Measurements from ENCODE around the gene SELE. TPM values are rescaled to one million over a fixed set of nuclear protein-coding genes. Genes with fewer than 3 reads are reported as not detected.
"Not testable (repeated sequence)": the region's sequence is repeated elsewhere in the genome, so short reads cannot be mapped to it uniquely, and the experiment has no call there.

Gene SELE
- total and polyA plus RNA-seq, 2 donors (not counting 1 experiment from before 2014, with no cell fraction given) = not detected

GRCh38 chr1:169724168-169724567, 9.7 kb downstream of the SELE start:
- no peak overlapping the region for H2AFZ ChIP-seq (ENCODE audit: low read length)
- no peak overlapping the region for H3K4me3 ChIP-seq (replicated peaks in 1 of 4; ENCODE audit: control extremely low read depth in 1 of 4, insufficient read depth in 1 of 4, low read depth in 3 of 4, low read length in 4 of 4)
- no peak for DNase-seq (ENCODE audit: low read depth in 2 of 2)
- no peaks in the 10 kb centered on the region for H4K20me1 ChIP-seq (ENCODE audit: control insufficient read depth, extremely low read depth, insufficient read depth, low read length)
- H3K4me1 ChIP-seq (ENCODE audit: control insufficient read depth, extremely low read depth, insufficient read depth, low read length) = no peaks in the 10 kb centered on the region
- H3K4me2 ChIP-seq (ENCODE audit: extremely low read depth, insufficient read depth, low read length) = no peak overlapping the region
- H3K27ac ChIP-seq (ENCODE audit: insufficient read depth, low read length) = no peak overlapping the region
- H3K9me3 ChIP-seq (ENCODE audit: control insufficient read depth, insufficient read depth, low read depth, low read length) = no peaks in the 10 kb centered on the region
- H3K79me2 ChIP-seq (ENCODE audit: control insufficient read depth, insufficient read depth, low read length) = no peaks in the 10 kb centered on the region
- no peak overlapping the region for H3K9ac ChIP-seq (ENCODE audit: insufficient read depth, low read length)
- H3K36me3 ChIP-seq (ENCODE audit: control insufficient read depth, insufficient read depth, low read length) = no peaks in the 10 kb centered on the region
- H3K27me3 ChIP-seq (ENCODE audit: control insufficient read depth, insufficient read depth, low read length) = no peaks in the 10 kb centered on the region
- TF ChIP-seq EZH2 (IDR thresholded peaks at IDR 0.05; ENCODE audit: low read length, missing control alignments) (no peak), CTCF (conservative IDR thresholded peaks at IDR 0.05 in 1 of 2, IDR thresholded peaks at IDR 0.05 in 1 of 2; ENCODE audit: low read depth in 1 of 2, low read length in 2 of 2) (no peak)

GRCh38 chr1:169723763-169724162, 10.1 kb downstream of the SELE start:
- Histone ChIP-seq H3K4me3 (replicated peaks in 1 of 4; ENCODE audit: control extremely low read depth in 1 of 4, insufficient read depth in 1 of 4, low read depth in 3 of 4, low read length in 4 of 4) (no peak overlapping the region), H4K20me1 (ENCODE audit: control insufficient read depth, extremely low read depth, insufficient read depth, low read length) (no peaks in the 10 kb centered on the region), H3K9me3 (ENCODE audit: control insufficient read depth, insufficient read depth, low read depth, low read length) (no peaks in the 10 kb centered on the region), H3K4me2 (ENCODE audit: extremely low read depth, insufficient read depth, low read length) (no peak overlapping the region), H3K9ac (ENCODE audit: insufficient read depth, low read length) (no peak overlapping the region), H3K36me3 (ENCODE audit: control insufficient read depth, insufficient read depth, low read length) (no peaks in the 10 kb centered on the region), H3K4me1 (ENCODE audit: control insufficient read depth, extremely low read depth, insufficient read depth, low read length) (no peaks in the 10 kb centered on the region), H3K79me2 (ENCODE audit: control insufficient read depth, insufficient read depth, low read length) (no peaks in the 10 kb centered on the region), H3K27ac (ENCODE audit: insufficient read depth, low read length) (no peak overlapping the region), H3K27me3 (ENCODE audit: control insufficient read depth, insufficient read depth, low read length) (no peaks in the 10 kb centered on the region), H2AFZ (ENCODE audit: low read length) (no peak overlapping the region)
- TF ChIP-seq CTCF (conservative IDR thresholded peaks at IDR 0.05 in 1 of 2, IDR thresholded peaks at IDR 0.05 in 1 of 2; ENCODE audit: low read depth in 1 of 2, low read length in 2 of 2) (no peak), EZH2 (IDR thresholded peaks at IDR 0.05; ENCODE audit: low read length, missing control alignments) (no peak)
- DNase-seq (ENCODE audit: low read depth in 2 of 2) = no peak

- TF ChIP-seq CTCF (conservative IDR thresholded peaks at IDR 0.05 in 1 of 2, IDR thresholded peaks at IDR 0.05 in 1 of 2; ENCODE audit: low read depth in 1 of 2, low read length in 2 of 2) (no peak), EZH2 (IDR thresholded peaks at IDR 0.05; ENCODE audit: low read length, missing control alignments) (no peak)
- no peaks in the 10 kb centered on the region for H3K36me3 ChIP-seq (ENCODE audit: control insufficient read depth, insufficient read depth, low read length)
- no peak overlapping the region for H2AFZ ChIP-seq (ENCODE audit: low read length)
- H4K20me1 ChIP-seq (ENCODE audit: control insufficient read depth, extremely low read depth, insufficient read depth, low read length) = no peaks in the 10 kb centered on the region
- no peak overlapping the region for H3K4me3 ChIP-seq (replicated peaks in 1 of 4; ENCODE audit: control extremely low read depth in 1 of 4, insufficient read depth in 1 of 4, low read depth in 3 of 4, low read length in 4 of 4)
- no peaks in the 10 kb centered on the region for H3K79me2 ChIP-seq (ENCODE audit: control insufficient read depth, insufficient read depth, low read length)
- no peak for DNase-seq (ENCODE audit: low read depth in 2 of 2)
- H3K4me2 ChIP-seq (ENCODE audit: extremely low read depth, insufficient read depth, low read length) = no peak overlapping the region
- H3K9me3 ChIP-seq (ENCODE audit: control insufficient read depth, insufficient read depth, low read depth, low read length) = no peaks in the 10 kb centered on the region
- H3K4me1 ChIP-seq (ENCODE audit: control insufficient read depth, extremely low read depth, insufficient read depth, low read length) = no peaks in the 10 kb centered on the region
- no peak overlapping the region for H3K9ac ChIP-seq (ENCODE audit: insufficient read depth, low read length)
- no peaks in the 10 kb centered on the region for H3K27me3 ChIP-seq (ENCODE audit: control insufficient read depth, insufficient read depth, low read length)
- no peak overlapping the region for H3K27ac ChIP-seq (ENCODE audit: insufficient read depth, low read length)
Observed at GRCh38 chr1:169722779-169723178, 11.1 kb downstream of the SELE start.

- H3K9ac ChIP-seq (ENCODE audit: insufficient read depth, low read length); H3K27me3 ChIP-seq (ENCODE audit: control insufficient read depth, insufficient read depth, low read length); H3K4me2 ChIP-seq (ENCODE audit: extremely low read depth, insufficient read depth, low read length); H3K27ac ChIP-seq (ENCODE audit: insufficient read depth, low read length); H3K79me2 ChIP-seq (ENCODE audit: control insufficient read depth, insufficient read depth, low read length); H4K20me1 ChIP-seq (ENCODE audit: control insufficient read depth, extremely low read depth, insufficient read depth, low read length); H3K9me3 ChIP-seq (ENCODE audit: control insufficient read depth, insufficient read depth, low read depth, low read length); H3K36me3 ChIP-seq (ENCODE audit: control insufficient read depth, insufficient read depth, low read length); H3K4me3 ChIP-seq (replicated peaks in 1 of 4; ENCODE audit: control extremely low read depth in 1 of 4, insufficient read depth in 1 of 4, low read depth in 3 of 4, low read length in 4 of 4); H2AFZ ChIP-seq (ENCODE audit: low read length); DNase-seq (ENCODE audit: low read depth in 2 of 2); H3K4me1 ChIP-seq (ENCODE audit: control insufficient read depth, extremely low read depth, insufficient read depth, low read length): not testable (repeated sequence)
Observed at GRCh38 chr1:169715100-169715499, 18.8 kb downstream of the SELE start.

- not testable (repeated sequence) for H3K36me3 ChIP-seq (ENCODE audit: control insufficient read depth, insufficient read depth, low read length); H2AFZ ChIP-seq (ENCODE audit: low read length); H3K79me2 ChIP-seq (ENCODE audit: control insufficient read depth, insufficient read depth, low read length); DNase-seq (ENCODE audit: low read depth in 2 of 2); H3K4me3 ChIP-seq (replicated peaks in 1 of 4; ENCODE audit: control extremely low read depth in 1 of 4, insufficient read depth in 1 of 4, low read depth in 3 of 4, low read length in 4 of 4); H3K4me1 ChIP-seq (ENCODE audit: control insufficient read depth, extremely low read depth, insufficient read depth, low read length); H3K4me2 ChIP-seq (ENCODE audit: extremely low read depth, insufficient read depth, low read length); H4K20me1 ChIP-seq (ENCODE audit: control insufficient read depth, extremely low read depth, insufficient read depth, low read length); H3K9me3 ChIP-seq (ENCODE audit: control insufficient read depth, insufficient read depth, low read depth, low read length); H3K9ac ChIP-seq (ENCODE audit: insufficient read depth, low read length); H3K27ac ChIP-seq (ENCODE audit: insufficient read depth, low read length); H3K27me3 ChIP-seq (ENCODE audit: control insufficient read depth, insufficient read depth, low read length)
Observed at GRCh38 chr1:169713090-169713489, 20.8 kb downstream of the SELE start.
